HG03342 (cell line): ENCODE measurements around the gene CDC42BPB.
"Not testable (repeated sequence)": the region's sequence is repeated elsewhere in the genome, so short reads cannot be mapped to it uniquely, and the experiment has no call there.

Source experiments
- ATAC-seq: cut with Tn5 transposase; IDR thresholded peaks from one replicate; pipeline ENCODE4 v1.9.1; 2021; ENCODE audit warnings: mild to moderate bottlenecking, moderate library complexity; ENCODE audit not compliant: unreplicated experiment

Gene CDC42BPB

GRCh38 chr14:103050935-103051334, 6.4 kb downstream of the CDC42BPB start:
- no peak for ATAC-seq

GRCh38 chr14:103047453-103047852, 9.9 kb downstream of the CDC42BPB start:
- ATAC-seq: not testable (repeated sequence)

- ATAC-seq: no peak
Measured at GRCh38 chr14:103045371-103045869, 11.9 kb downstream of the CDC42BPB start.

- no peak for ATAC-seq
Measured at GRCh38 chr14:103043257-103044015, 13.9 kb downstream of the CDC42BPB start.

- no peak for ATAC-seq
Measured at GRCh38 chr14:103041464-103041863, 15.9 kb downstream of the CDC42BPB start.

- ATAC-seq: no peak
Measured at GRCh38 chr14:103033681-103034096, 23.7 kb downstream of the CDC42BPB start.

GRCh38 chr14:103031956-103032355, 25.4 kb downstream of the CDC42BPB start:
- no peak for ATAC-seq

GRCh38 chr14:103031566-103031911, 25.8 kb downstream of the CDC42BPB start:
- ATAC-seq: no peak

GRCh38 chr14:103030741-103031565, 26.4 kb downstream of the CDC42BPB start:
- no peak for ATAC-seq

GRCh38 chr14:103029936-103030335, 27.4 kb downstream of the CDC42BPB start:
- ATAC-seq: no peak

- ATAC-seq: no peak
Measured at GRCh38 chr14:103028772-103029171, 28.6 kb downstream of the CDC42BPB start.

- no peak for ATAC-seq
Measured at GRCh38 chr14:103028161-103028767, 29.1 kb downstream of the CDC42BPB start.

- ATAC-seq: no peak
Measured at GRCh38 chr14:103027451-103027850, 29.9 kb downstream of the CDC42BPB start.

GRCh38 chr14:103026988-103027387, 30.4 kb downstream of the CDC42BPB start:
- ATAC-seq: no peak

GRCh38 chr14:103026196-103026595, 31.2 kb downstream of the CDC42BPB start:
- ATAC-seq: not testable (repeated sequence)

- no peak for ATAC-seq
Measured at GRCh38 chr14:103023881-103024473, 33.4 kb downstream of the CDC42BPB start.

- no peak for ATAC-seq
Measured at GRCh38 chr14:103022685-103023044, 34.7 kb downstream of the CDC42BPB start.

GRCh38 chr14:103022002-103022684, 35.2 kb downstream of the CDC42BPB start:
- no peak for ATAC-seq

GRCh38 chr14:103021684-103022001, 35.7 kb downstream of the CDC42BPB start:
- no peak for ATAC-seq

GRCh38 chr14:103020271-103021170, 36.8 kb downstream of the CDC42BPB start:
- no peak for ATAC-seq
